A549 (cell line): Measurements from ENCODE around the gene TM4SF20.

Experiments
- CBX8 ChIP-seq: fragments of 200-600 bp; sonication (generic); IDR thresholded peaks from 2 replicates; pipeline ENCODE4 v1.6.1; 2016
- CTCF ChIP-seq: fragments of >200 bp; sonication (Bioruptor Twin); formaldehyde crosslinking; IDR thresholded peaks from 3 replicates; pipeline ENCODE4 v1.5.1; 2016
- EP300 ChIP-seq, 2 experiments: fragments of >200 bp; sonication (Bioruptor Twin); formaldehyde crosslinking; IDR thresholded peaks; 2 replicates in 1 of 2; 3 replicates in 1 of 2; pipeline ENCODE4 v1.6.1; 2016 to 2017
- JUNB ChIP-seq: fragments of >200 bp; sonication (Bioruptor Twin); formaldehyde crosslinking; IDR thresholded peaks from 2 replicates; pipeline ENCODE4 v1.6.1; 2016
- KDM1A ChIP-seq: fragments of 200-600 bp; sonication (generic); IDR thresholded peaks from 2 replicates; pipeline ENCODE4 v1.6.1; 2016; ENCODE audit warnings: low read depth, mild to moderate bottlenecking
- PBX3 ChIP-seq: IDR thresholded peaks from 2 replicates; pipeline ENCODE4 v1.6.1; 2012
- POLR2A ChIP-seq: IDR thresholded peaks from 2 replicates; pipeline ENCODE4 v1.6.1; 2012; ENCODE audit warnings: mild to moderate bottlenecking, low read length
- RNF2 ChIP-seq: fragments of 200-600 bp; sonication (generic); IDR thresholded peaks from 2 replicates; pipeline ENCODE4 v1.6.1; 2016; ENCODE audit warnings: low read depth, mild to moderate bottlenecking, antibody characterized with exemption, moderate library complexity, borderline replicate concordance
- ZFP36 ChIP-seq: fragments of 450-650 bp; IDR thresholded peaks from 2 replicates; pipeline ENCODE4 v1.6.1; 2014; ENCODE audit warnings: borderline replicate concordance; ENCODE audit not compliant: partially characterized antibody
- TF ChIP-seq, protein P1 (sequence below): IDR thresholded peaks from 2 replicates; pipeline ENCODE4 v1.6.1; 2012

DNA sequence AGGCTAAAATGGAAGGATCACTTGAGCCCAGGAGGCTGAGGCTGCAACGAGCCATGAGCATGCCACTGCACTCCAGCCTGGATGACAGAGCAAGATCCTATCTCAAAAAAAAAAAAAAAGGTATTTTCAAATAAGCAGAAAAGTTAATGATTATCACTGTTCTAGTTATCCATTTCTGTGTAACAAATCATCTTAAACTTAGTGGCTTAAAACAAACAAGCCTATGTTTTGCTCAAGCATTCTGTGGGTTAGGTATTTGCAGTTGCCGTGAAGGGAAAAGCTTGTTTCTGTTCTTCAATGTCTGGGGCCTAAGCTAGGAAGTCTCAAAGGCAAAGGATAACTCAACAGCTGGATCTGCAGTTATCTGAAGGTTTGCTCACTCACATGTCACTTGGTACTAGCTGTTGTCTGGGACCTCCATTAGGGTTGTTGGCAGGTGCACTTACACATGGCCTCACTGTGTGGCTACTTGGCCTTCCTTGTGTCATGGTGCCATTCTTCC is 40.0 kb downstream of the TM4SF20 start:
- TF ChIP-seq ZFP36 (no peak), CTCF (no peak), KDM1A (no peak), CBX8 (no peak), POLR2A (no peak), EP300 (IDR thresholded peaks at IDR 0.05) (no peak), PBX3 (no peak), JUNB (no peak), RNF2 (no peak)
- TF ChIP-seq, protein P1, sequence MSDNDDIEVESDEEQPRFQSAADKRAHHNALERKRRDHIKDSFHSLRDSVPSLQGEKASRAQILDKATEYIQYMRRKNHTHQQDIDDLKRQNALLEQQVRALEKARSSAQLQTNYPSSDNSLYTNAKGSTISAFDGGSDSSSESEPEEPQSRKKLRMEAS: no peak
